Measurements from ENCODE around the gene TET2. TPM values are rescaled to one million over a fixed set of nuclear protein-coding genes. Genes with fewer than 3 reads are reported as not detected.

TET2 gene
- total RNA-seq, 1 experiment from 2014 or later = 20.5 TPM

DNA sequence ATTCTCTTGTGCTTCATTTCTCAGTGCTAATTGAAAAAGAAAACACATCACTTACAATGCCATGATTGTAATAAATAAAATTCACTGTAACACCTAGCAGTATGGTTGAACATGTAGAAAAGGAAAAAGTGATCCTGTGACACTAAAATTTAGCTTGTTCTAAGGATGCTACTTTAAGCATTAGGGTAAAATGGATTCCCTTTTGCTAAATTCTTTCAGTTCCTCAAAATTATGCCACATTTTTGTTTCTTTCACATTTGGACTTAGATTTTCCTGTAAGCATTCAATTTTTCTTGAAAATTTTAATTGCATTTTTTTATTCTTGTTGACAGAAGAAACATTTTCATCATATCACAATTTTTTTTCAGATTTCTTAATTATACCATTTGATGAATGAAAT lies 19.4 kb downstream of the TET2 start:
- Mint-ChIP-seq H3K27ac (ENCODE audit: low read depth, unreplicated experiment) (no peak overlapping the region), H3K27me3 (ENCODE audit: insufficient read depth, unreplicated experiment) (no peaks in the 10 kb centered on the region), H3K4me1 (ENCODE audit: insufficient read depth, unreplicated experiment) (no peaks in the 10 kb centered on the region), H3K4me3 (ENCODE audit: unreplicated experiment) (no peak overlapping the region), H3K36me3 (ENCODE audit: insufficient read depth, unreplicated experiment) (no peaks in the 10 kb centered on the region), H3K9me3 (ENCODE audit: unreplicated experiment) (peaks cover 5% of the 10 kb centered on the region)
- BruUV-seq (replicated peaks) = no TSS peak
- no peak for DNase-seq (ENCODE audit: unreplicated experiment)
- POLR2A ChIA-PET = no interaction called here
- intact Hi-C loops (cut with micrococcal nuclease) = no loop called here
- TF ChIP-seq, protein P1, sequence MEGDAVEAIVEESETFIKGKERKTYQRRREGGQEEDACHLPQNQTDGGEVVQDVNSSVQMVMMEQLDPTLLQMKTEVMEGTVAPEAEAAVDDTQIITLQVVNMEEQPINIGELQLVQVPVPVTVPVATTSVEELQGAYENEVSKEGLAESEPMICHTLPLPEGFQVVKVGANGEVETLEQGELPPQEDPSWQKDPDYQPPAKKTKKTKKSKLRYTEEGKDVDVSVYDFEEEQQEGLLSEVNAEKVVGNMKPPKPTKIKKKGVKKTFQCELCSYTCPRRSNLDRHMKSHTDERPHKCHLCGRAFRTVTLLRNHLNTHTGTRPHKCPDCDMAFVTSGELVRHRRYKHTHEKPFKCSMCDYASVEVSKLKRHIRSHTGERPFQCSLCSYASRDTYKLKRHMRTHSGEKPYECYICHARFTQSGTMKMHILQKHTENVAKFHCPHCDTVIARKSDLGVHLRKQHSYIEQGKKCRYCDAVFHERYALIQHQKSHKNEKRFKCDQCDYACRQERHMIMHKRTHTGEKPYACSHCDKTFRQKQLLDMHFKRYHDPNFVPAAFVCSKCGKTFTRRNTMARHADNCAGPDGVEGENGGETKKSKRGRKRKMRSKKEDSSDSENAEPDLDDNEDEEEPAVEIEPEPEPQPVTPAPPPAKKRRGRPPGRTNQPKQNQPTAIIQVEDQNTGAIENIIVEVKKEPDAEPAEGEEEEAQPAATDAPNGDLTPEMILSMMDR (IDR thresholded peaks at IDR 0.05; ENCODE audit: unreplicated experiment) = no peak
- CTCF ChIA-PET = no interaction called here

DNA sequence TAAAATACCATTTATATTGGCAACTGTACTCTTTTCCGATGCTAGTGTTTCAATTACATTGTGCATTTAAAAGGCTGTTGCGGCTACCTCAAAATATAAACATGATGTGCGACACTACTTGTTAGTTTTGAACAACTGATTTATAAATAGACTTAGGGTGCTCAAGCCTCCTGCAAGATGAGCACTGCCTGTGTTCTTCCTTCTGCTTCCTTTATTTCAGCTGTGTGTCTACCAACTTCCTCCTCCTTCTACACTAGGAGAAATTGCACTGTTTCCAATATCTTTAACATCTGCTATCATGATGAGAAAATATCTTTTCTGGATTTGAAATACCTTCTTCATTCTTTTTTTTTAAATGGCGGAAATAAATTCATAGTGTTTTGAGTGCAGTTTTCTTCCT lies 24.0 kb downstream of the TET2 start:
- POLR2A ChIA-PET = interaction anchor here (0.7 to 1.2 kb wide), 3 partner anchors 10 to 461 kb away, joined by 3 read pairs; no protein-coding TSS in a partner anchor
- TF ChIP-seq, protein P1 (IDR thresholded peaks at IDR 0.05; ENCODE audit: unreplicated experiment) = no peak

DNA sequence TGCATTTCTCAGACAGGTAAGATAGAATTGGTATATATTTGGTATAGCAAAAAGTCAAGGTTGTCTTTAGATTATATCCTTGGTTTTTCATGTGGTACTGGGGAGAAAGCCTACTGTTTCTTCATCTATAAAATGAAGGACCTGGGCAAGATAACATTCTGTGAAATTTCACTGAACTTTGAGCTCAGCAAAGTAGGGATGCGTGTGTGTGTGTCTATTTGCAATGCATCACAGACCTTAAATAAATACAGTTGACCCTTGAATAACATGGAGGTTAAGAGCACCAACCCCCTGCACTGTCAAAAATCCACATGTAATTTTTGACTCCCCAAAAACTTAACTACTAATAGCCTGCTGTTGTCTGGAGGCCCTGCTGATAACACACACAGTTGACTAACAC lies 25.2 kb downstream of the TET2 start:
- TF ChIP-seq, protein P1 (IDR thresholded peaks at IDR 0.05; ENCODE audit: unreplicated experiment) = no peak
- POLR2A ChIA-PET = interaction anchor here (1.4 kb wide), 1 partner anchor 10 kb away, joined by 4 read pairs; no protein-coding TSS in a partner anchor
- Mint-ChIP-seq H3K36me3 (ENCODE audit: insufficient read depth, unreplicated experiment) (peaks cover 8% of the 10 kb centered on the region), H3K27me3 (ENCODE audit: insufficient read depth, unreplicated experiment) (no peaks in the 10 kb centered on the region), H3K4me1 (ENCODE audit: insufficient read depth, unreplicated experiment) (no peaks in the 10 kb centered on the region), H3K9me3 (ENCODE audit: unreplicated experiment) (peaks cover 15% of the 10 kb centered on the region), H3K27ac (ENCODE audit: low read depth, unreplicated experiment) (no peak overlapping the region), H3K4me3 (ENCODE audit: unreplicated experiment) (no peak overlapping the region)
- CTCF ChIA-PET = no interaction called here
- no peak for DNase-seq (ENCODE audit: unreplicated experiment)
- intact Hi-C loops (cut with micrococcal nuclease) = no loop called here
- no TSS peak for BruUV-seq (replicated peaks)

More for the DNA sequence above, 24.0 kb downstream of the TET2 start:
- no peak for DNase-seq (ENCODE audit: unreplicated experiment)
- Mint-ChIP-seq H3K27me3 (ENCODE audit: insufficient read depth, unreplicated experiment) (no peaks in the 10 kb centered on the region), H3K36me3 (ENCODE audit: insufficient read depth, unreplicated experiment) (peaks cover 8% of the 10 kb centered on the region), H3K9me3 (ENCODE audit: unreplicated experiment) (peaks cover 15% of the 10 kb centered on the region), H3K27ac (ENCODE audit: low read depth, unreplicated experiment) (no peak overlapping the region), H3K4me3 (ENCODE audit: unreplicated experiment) (no peak overlapping the region), H3K4me1 (ENCODE audit: insufficient read depth, unreplicated experiment) (no peaks in the 10 kb centered on the region)
- CTCF ChIA-PET = no interaction called here
- no TSS peak for BruUV-seq (replicated peaks)
- intact Hi-C loops (cut with micrococcal nuclease) = no loop called here

DNA sequence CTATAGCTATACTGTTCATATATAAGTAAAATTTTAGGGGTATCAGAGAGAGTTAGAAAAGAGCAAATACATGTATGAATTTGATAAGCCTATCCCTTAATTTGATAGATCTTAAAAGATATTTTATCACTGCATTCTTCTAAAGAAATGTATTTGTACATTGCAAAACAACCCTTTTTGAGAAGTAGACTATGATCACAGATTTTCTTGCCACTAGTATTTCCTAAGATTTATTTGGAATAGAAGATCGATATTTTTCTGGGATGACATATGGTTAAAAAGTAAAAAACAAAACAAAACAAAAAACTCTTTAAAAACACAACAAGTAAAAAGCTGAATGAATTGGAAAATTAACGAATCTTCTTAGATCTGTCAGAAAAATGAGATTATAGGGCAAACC lies 27.4 kb downstream of the TET2 start:
- Mint-ChIP-seq H3K27ac (ENCODE audit: low read depth, unreplicated experiment) (no peak overlapping the region), H3K4me3 (ENCODE audit: unreplicated experiment) (no peak overlapping the region), H3K27me3 (ENCODE audit: insufficient read depth, unreplicated experiment) (no peaks in the 10 kb centered on the region), H3K4me1 (ENCODE audit: insufficient read depth, unreplicated experiment) (no peaks in the 10 kb centered on the region), H3K9me3 (ENCODE audit: unreplicated experiment) (peaks cover 15% of the 10 kb centered on the region), H3K36me3 (ENCODE audit: insufficient read depth, unreplicated experiment) (peaks cover 12% of the 10 kb centered on the region)
- CTCF ChIA-PET = interaction anchor here (0.6 kb wide), 1 partner anchor 313 kb away, joined by 3 read pairs; no protein-coding TSS in a partner anchor
- no peak for DNase-seq (ENCODE audit: unreplicated experiment)
- BruUV-seq (replicated peaks) = no TSS peak
- POLR2A ChIA-PET = no interaction called here
- TF ChIP-seq, protein P1 (IDR thresholded peaks at IDR 0.05; ENCODE audit: unreplicated experiment) = no peak
- intact Hi-C loops (cut with micrococcal nuclease) = no loop called here
